GM19468 (cell line): ENCODE results near the gene IGFBPL1.

Experiments
- ATAC-seq: cut with Tn5 transposase; IDR thresholded peaks from one replicate; pipeline ENCODE4 v1.9.1; 2021; ENCODE audit warnings: mild to moderate bottlenecking, moderate library complexity, moderate number of reproducible peaks; ENCODE audit not compliant: unreplicated experiment; ENCODE audit errors: extremely low read depth

Gene IGFBPL1

DNA sequence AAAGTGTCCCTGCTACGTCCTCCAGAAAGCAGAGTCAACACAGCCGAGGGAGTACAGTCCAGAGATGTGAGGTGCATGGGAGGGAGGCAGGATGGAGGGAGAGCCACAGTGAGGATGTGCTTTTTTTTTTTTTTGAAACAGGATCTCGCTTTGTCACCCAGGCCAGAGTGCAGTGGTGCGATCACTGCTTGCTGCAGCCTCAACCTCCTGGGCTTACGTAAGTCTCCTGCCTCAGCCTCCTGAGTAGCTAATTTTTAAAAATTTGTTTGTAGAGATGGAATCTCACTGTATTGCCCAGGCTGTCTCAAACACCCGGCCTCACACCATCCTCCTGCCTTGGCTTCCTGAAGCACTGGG is 65.0 kb downstream of the IGFBPL1 start:
- no peak for ATAC-seq

DNA sequence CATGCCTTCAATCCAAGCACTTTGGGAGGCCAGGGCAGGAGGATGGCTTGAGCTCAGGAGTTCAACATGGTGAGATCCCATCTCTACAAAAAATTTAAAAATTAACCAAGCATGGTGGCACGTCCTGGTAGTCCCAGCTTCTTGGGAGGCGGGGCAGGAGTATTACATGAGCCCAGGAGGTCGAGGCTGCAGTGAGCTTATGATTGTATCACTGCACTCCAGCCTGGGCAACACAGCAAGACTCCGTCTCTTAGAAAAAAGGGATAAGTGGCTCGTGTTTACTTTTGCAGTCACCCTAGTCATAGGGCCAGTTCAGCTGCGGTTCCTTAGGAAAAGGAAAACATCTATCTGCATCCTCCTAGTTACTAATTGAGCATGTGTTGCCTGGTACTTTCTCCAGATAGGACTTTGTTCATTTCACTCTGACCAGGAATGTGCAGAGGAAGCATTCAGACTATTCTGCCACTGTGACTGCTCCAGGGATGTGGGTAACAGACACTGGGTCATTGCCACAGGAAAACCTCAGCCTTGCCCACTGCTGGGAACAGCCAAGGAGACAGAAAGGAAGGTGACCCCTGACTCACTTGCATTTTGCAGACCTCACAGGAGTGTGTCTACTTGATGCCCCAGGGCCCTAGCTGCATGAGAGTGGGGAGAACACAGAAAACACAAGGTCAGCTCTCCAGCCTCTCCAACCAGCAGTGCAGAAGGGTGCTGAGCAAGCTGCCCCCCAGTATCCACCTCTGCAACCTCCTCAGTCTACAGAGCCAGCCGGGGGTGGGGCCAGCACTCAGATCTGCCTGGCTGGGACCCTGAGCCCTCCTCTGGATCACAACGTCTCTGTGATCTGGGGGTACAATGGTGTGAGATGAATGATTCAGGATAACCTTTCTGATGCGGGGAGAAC is 65.6 kb downstream of the IGFBPL1 start:
- ATAC-seq = no peak

DNA sequence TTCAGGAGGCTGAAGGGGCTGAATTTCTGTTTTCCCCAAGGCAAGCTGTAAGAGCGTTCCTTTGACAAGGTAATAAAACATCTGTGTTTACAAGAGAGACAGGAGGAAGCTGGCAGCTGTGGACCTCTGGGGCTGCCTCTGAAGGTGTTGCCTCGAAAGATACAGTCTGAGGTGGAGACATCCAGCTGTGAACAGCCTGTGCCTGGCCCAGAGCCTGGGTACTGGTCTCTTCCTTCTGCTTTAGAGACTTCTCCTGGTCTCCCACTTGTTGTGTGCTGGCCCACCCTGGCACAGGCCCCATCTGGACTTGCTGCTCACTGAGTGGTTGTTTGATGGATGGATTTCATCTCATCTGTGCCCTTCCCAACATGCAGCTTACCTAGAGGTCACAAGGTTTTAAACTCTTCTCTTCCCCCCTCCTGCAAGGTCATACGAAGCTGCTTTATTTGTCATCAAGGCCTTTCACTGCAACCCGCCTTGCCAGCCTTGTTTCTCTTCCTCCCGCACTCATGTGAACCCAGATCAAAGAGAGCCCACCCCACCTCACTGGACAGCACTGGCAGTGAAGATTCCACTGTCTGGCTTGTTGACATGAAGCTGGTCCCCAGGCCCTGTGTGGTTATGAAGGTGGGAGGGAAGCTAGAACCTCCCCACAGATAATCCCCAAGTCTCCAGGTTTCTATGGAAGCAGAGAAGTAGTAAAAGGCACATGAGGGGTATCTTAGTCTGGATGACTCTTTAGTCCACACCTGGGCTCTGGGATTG is 66.7 kb downstream of the IGFBPL1 start:
- ATAC-seq = no peak

DNA sequence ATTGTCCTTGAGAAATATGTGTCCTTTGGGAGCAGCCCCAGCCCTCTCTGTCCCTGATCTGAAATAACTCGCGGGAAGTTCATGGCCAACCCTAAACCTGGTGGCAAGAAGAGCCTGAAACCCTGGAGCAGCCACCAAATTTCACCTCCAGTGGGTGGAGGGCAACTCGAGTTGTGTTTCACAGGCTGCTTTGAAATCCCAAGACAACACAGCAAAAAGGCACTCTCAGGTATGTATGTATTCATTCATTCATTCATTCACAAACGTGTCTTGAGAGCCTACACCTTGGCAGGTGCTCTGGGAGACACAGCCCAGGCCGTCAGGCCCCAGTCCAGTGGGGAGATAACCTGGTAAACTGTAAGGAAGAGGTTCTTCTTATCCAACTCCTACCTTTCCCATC is 67.4 kb downstream of the IGFBPL1 start:
- no peak for ATAC-seq
